Islet precursor cell (in vitro differentiated cells): ENCODE data around the gene CHMP4B.

ENCODE experiments used
- DNase-seq: peaks from one replicate; pipeline ENCODE4 v3.0.0-alpha.2; 2018

CHMP4B gene

GRCh38 chr20:33866398-33867100 lies 55.4 kb downstream of the CHMP4B start:
- DNase-seq, result no peak

- no peak for DNase-seq
These were observed 56.9 kb downstream of the CHMP4B start for GRCh38 chr20:33868042-33868441.

GRCh38 chr20:33868595-33868994 lies 57.4 kb downstream of the CHMP4B start:
- no peak for DNase-seq

- DNase-seq, result no peak
These were observed 58.1 kb downstream of the CHMP4B start for GRCh38 chr20:33869283-33869682.

GRCh38 chr20:33871362-33871761 lies 60.2 kb downstream of the CHMP4B start:
- no peak for DNase-seq

GRCh38 chr20:33874129-33874528 lies 63.0 kb downstream of the CHMP4B start:
- no peak for DNase-seq

GRCh38 chr20:33875055-33875454 lies 63.9 kb downstream of the CHMP4B start:
- no peak for DNase-seq

GRCh38 chr20:33875534-33876026 lies 64.4 kb downstream of the CHMP4B start:
- DNase-seq, result no peak

GRCh38 chr20:33878583-33878982 lies 67.4 kb downstream of the CHMP4B start:
- DNase-seq, result no peak

GRCh38 chr20:33880396-33880795 lies 69.2 kb downstream of the CHMP4B start:
- DNase-seq, result no peak

GRCh38 chr20:33881989-33882388 lies 70.8 kb downstream of the CHMP4B start:
- no peak for DNase-seq

GRCh38 chr20:33882481-33882880 lies 71.3 kb downstream of the CHMP4B start:
- no peak for DNase-seq

GRCh38 chr20:33883164-33883563 lies 72.0 kb downstream of the CHMP4B start:
- DNase-seq, result no peak

- DNase-seq, result no peak
These were observed 73.5 kb downstream of the CHMP4B start for GRCh38 chr20:33884633-33885032.

GRCh38 chr20:33889312-33889711 lies 78.2 kb downstream of the CHMP4B start:
- no peak for DNase-seq

- no peak for DNase-seq
These were observed 79.4 kb downstream of the CHMP4B start for GRCh38 chr20:33890557-33890956.

- peak; percentile 75 for DNase-seq
These were observed 82.2 kb downstream of the CHMP4B start for GRCh38 chr20:33893314-33893713.

- DNase-seq, result no peak
These were observed 83.7 kb downstream of the CHMP4B start for GRCh38 chr20:33894798-33895197.

- DNase-seq, result no peak
These were observed 85.4 kb downstream of the CHMP4B start for GRCh38 chr20:33896509-33896908.

- DNase-seq, result no peak
These were observed 86.3 kb downstream of the CHMP4B start for GRCh38 chr20:33897313-33897912.

GRCh38 chr20:33899106-33899505 lies 88.0 kb downstream of the CHMP4B start:
- DNase-seq, result no peak

- DNase-seq, result no peak
These were observed 89.5 kb downstream of the CHMP4B start for GRCh38 chr20:33900521-33901131.

GRCh38 chr20:33901132-33901523 lies 90.0 kb downstream of the CHMP4B start:
- no peak for DNase-seq

GRCh38 chr20:33902011-33902410 lies 90.9 kb downstream of the CHMP4B start:
- no peak for DNase-seq
